Stimulated activated CD8-positive, alpha-beta memory T cell treated with anti-CD3 and anti-CD28 coated beads, Interleukin-15, amount 100 ng/mL, for 48 hours (primary cell): ENCODE data around the gene NOTCH2.

Experiments
- DNase-seq, 2 donors: peaks; one replicate each; pipeline ENCODE4 v3.0.0-alpha.2; 2020; ENCODE audit warnings: low read depth in 2 of 2

NOTCH2 gene

DNA sequence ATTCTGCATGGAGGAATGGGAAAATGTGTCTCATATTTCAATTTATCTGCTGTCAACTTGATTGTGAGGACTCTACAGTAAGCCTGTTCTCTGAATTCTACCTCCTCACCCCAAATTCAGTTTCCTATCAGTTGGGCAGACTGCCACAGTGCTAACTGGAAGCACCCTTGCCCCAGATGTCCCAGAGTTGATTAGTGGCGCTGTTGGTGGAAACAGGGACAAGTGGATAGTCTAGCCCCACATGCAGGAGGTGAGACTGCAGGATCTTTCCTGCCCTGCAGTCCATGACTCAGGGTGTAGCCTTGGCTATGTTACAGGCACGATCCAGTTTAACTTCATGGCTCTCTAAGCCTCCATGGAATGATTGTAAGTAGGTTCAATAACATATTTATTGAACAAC, 195.3 kb downstream of the NOTCH2 start:
- DNase-seq: no peak

DNA sequence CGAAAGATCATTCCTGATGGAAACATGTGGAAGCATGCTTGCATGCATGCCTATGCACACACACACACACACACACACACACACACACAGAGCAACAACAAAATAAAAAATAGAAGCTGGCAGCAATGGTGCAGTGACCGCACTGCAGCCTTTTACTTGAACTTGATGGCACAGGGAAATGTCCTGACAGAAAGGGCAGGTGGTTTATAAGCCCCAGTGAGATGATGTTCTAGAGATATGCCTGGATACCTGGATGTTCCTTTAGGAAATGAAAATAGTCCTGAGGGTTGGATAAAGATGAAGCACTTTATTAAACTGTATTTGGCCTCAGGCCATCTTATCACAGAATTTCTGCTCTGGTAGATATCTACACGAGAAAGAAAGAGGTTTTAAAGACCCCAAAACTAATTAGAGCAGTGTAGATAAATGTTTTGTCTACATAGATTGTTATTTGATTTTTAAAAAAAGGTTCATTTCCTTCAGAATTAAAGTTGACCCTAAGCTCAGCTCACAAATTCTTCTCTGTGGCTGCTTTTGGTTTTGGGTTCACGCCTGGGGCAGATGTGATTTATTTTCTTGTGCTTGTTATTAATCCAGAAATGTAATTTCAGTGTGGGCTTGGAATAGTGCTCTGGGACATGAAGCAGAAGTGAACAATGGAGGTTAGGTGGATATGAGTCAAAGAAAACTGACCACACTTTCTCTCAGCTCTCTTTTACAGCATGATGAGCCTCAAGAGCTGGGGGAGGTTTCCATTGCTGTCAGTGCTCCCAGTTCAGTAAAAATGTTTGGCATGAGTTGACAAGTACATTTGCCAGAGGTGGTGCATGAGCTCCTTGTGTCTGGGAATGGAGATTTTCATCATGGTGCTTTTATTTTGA, 196.1 kb downstream of the NOTCH2 start:
- DNase-seq: no peak

DNA sequence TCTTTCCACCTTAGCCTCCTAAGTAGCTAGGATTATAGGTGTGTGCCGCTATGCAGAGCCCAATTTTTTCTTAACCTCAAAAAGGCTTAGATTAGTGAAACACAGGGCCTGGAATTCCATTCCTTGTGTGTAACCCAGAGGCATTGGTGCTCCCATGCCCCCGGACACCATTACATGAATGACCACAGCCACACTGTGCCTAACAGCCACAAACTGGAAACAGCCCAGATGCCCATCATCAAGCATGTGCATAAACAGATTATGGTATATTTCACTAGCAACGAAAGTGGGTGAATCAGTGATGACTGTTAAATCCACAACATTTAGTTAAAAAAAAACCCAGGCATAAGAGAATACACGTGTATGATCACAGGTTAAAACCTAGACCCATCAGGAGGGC, 197.6 kb downstream of the NOTCH2 start:
- DNase-seq: no peak

DNA sequence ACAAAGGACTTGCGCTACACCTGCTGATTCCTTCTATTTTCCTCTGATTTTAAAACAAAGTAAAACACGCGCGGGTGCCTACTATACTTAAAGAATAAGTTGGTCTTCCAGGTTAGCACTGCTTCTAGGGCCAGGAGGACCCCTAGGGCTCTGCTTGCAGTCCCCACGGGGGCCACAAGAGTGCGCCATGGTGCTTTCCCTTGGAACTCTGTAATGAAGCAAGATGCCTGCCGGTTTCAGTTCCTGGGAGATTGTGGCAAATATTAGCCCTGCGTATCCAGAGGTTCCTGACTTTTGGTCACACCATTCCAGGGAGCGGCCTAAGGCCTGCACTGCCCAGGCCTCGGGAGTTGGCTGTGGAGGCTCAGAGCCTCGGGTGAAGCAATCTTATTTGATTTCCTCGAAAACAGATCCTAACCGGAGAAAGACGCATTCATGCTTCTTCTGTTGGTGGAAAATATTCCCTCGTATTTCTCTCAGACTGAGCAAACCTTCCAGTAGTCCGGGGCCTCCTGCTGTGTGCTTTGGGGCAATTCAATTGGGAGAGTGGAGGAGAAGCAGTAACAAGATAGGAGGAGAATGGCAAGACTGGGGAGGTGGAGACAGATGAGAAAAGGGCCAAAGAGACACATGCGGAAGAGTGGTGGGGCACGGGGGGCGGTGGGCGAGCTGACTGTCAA, 198.4 kb downstream of the NOTCH2 start:
- peak; percentile 46 to 50 for DNase-seq

- no peak for DNase-seq
Observed at GRCh38 chr1:119869995-119870394, 199.5 kb downstream of the NOTCH2 start.

DNA sequence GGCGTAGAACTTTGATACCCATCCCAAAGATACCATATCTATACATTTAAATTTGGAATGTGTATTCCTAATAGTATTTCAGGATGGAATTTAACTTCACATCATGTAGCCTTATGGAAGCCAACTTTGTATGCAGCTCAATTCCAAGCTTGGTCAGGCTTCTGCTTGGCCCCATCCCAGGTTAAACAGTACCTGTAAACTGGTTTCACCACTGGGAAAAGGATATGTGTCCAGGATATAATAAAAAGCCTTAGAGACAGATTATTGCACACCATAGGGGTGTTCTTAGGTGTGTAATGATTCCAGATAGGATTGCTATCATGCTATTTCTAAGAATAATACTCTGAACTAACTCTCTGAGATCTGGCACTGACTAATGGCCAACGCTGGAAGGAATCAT, 201.3 kb downstream of the NOTCH2 start:
- no peak for DNase-seq

- no peak for DNase-seq
Observed at GRCh38 chr1:119866451-119866850, 203.0 kb downstream of the NOTCH2 start.

- no peak for DNase-seq
Observed at GRCh38 chr1:119865627-119866026, 203.8 kb downstream of the NOTCH2 start.

- DNase-seq: no peak
Observed at GRCh38 chr1:119862276-119862675, 207.2 kb downstream of the NOTCH2 start.
